IMR-90 (cell line): Measurements from ENCODE around the gene PARP16. TPM values are rescaled to one million over a fixed set of nuclear protein-coding genes. Genes with fewer than 3 reads are reported as not detected.

Experiments used
- ATAC-seq: fragments of 200-7000 bp; cut with Tn5 transposase; 2 replicates; pipeline ENCODE4 v1.9.1; 2020; ENCODE audit warnings: low read depth, mild to moderate bottlenecking, moderate library complexity
- BruUV-seq: library from RNA; stranded (reverse); fragments of 400-500 nt; replicated peaks from 2 replicates; lab custom pipeline; 2021; lab: Mats Ljungman, UMichigan
- CTCF ChIA-PET: fragments of 300-600 bp; formaldehyde crosslinking; extraction: SDS; loops from one replicate; lab custom pipeline; 2021; ENCODE audit warnings: antibody characterized with exemption; lab: Yijun Ruan, JAX
- POLR2A ChIA-PET: fragments of 300-600 bp; sonication (Branson Sonifier 250); formaldehyde crosslinking; loops from one replicate; lab custom pipeline; 2022; ENCODE audit warnings: antibody characterized with exemption; ENCODE audit not compliant: unreplicated experiment; lab: Charles Lee
- DNase-seq: peaks from one replicate; pipeline ENCODE4 v3.0.0; 2013
- H2AFZ ChIP-seq: replicated peaks from 2 replicates; pipeline ENCODE3; 2013; ENCODE audit warnings: low read length, mild to moderate bottlenecking; ENCODE audit not compliant: poor library complexity
- H2AK5ac ChIP-seq: 2 replicates; pipeline ENCODE4 v1.6.1; 2013; ENCODE audit warnings: low read depth, low read length, inconsistent platforms
- H2AK9ac ChIP-seq: replicated peaks from 2 replicates; pipeline ENCODE3; 2013; ENCODE audit warnings: mild to moderate bottlenecking, low read depth, low read length, moderate library complexity; ENCODE audit not compliant: poor library complexity
- H2BK120ac ChIP-seq: 2 replicates; pipeline ENCODE4 v1.6.1; 2013; ENCODE audit warnings: low read depth, low read length, inconsistent platforms
- H2BK15ac ChIP-seq: 3 replicates; pipeline ENCODE4 v1.6.1; 2013; ENCODE audit warnings: low read depth, low read length, inconsistent platforms
- H2BK20ac ChIP-seq: 2 replicates; pipeline ENCODE4 v1.6.1; 2013; ENCODE audit warnings: low read depth, mild to moderate bottlenecking, inconsistent platforms, low read length, moderate library complexity
- H2BK5ac ChIP-seq: 2 replicates; pipeline ENCODE4 v1.6.1; 2013; ENCODE audit warnings: mild to moderate bottlenecking, low read depth, low read length, inconsistent platforms; ENCODE audit not compliant: poor library complexity, severe bottlenecking
- H3K14ac ChIP-seq: replicated peaks from 2 replicates; pipeline ENCODE4 v1.6.1; 2013; ENCODE audit warnings: low read depth, low read length, inconsistent platforms
- H3K18ac ChIP-seq: 2 replicates; pipeline ENCODE4 v1.6.1; 2013; ENCODE audit warnings: low read depth, low read length, control low read depth
- H3K23ac ChIP-seq: 2 replicates; pipeline ENCODE4 v1.6.1; 2013; ENCODE audit warnings: low read depth, low read length, inconsistent platforms
- H3K27ac ChIP-seq: 2 replicates; pipeline ENCODE4 v1.5.1; 2013; ENCODE audit warnings: mild to moderate bottlenecking, control low read depth, low read length; ENCODE audit not compliant: insufficient read depth
- H3K27me3 ChIP-seq: 2 replicates; pipeline ENCODE4 v1.6.1; 2013; ENCODE audit warnings: low read length; ENCODE audit not compliant: control insufficient read depth, insufficient read depth
- H3K36me3 ChIP-seq: 2 replicates; pipeline ENCODE4 v1.6.1; 2013; ENCODE audit warnings: low read length, mixed read lengths; ENCODE audit not compliant: control insufficient read depth, insufficient read depth
- H3K4ac ChIP-seq: 2 replicates; pipeline ENCODE4 v1.6.1; 2013; ENCODE audit warnings: low read depth, low read length, inconsistent platforms
- H3K4me1 ChIP-seq: 2 replicates; pipeline ENCODE4 v1.6.1; 2013; ENCODE audit warnings: low read length, mixed read lengths; ENCODE audit not compliant: control insufficient read depth, insufficient read depth
- H3K4me2 ChIP-seq: 2 replicates; pipeline ENCODE4 v1.6.1; 2013; ENCODE audit warnings: low read depth, mild to moderate bottlenecking, control low read depth, low read length, moderate library complexity
- H3K4me3 ChIP-seq: 2 replicates; pipeline ENCODE4 v1.5.1; 2013; ENCODE audit warnings: low read depth, mild to moderate bottlenecking, control low read depth, low read length, moderate library complexity; ENCODE audit not compliant: insufficient read depth
- H3K56ac ChIP-seq: 2 replicates; pipeline ENCODE4 v1.6.1; 2013; ENCODE audit warnings: low read length, inconsistent platforms; ENCODE audit not compliant: insufficient read depth; ENCODE audit errors: extremely low read depth
- H3K79me1 ChIP-seq, 2 experiments: 2 replicates each; pipeline ENCODE4 v1.6.1; 2013; ENCODE audit warnings: low read length in 2 of 2, inconsistent platforms in 1 of 2, low read depth in 1 of 2
- H3K9ac ChIP-seq: 2 replicates; pipeline ENCODE4 v1.6.1; 2013; ENCODE audit warnings: low read depth, low read length, control low read depth
- H3K9me1 ChIP-seq: 2 replicates; pipeline ENCODE4 v1.6.1; 2013; ENCODE audit warnings: low read length, inconsistent platforms; ENCODE audit not compliant: insufficient read depth
- H3K9me3 ChIP-seq: 2 replicates; pipeline ENCODE4 v1.6.1; 2013; ENCODE audit warnings: low read length; ENCODE audit not compliant: control insufficient read depth, insufficient read depth
- H4K20me1 ChIP-seq: 2 replicates; pipeline ENCODE4 v1.6.1; 2013; ENCODE audit warnings: low read length, inconsistent platforms; ENCODE audit not compliant: insufficient read depth
- H4K5ac ChIP-seq: 2 replicates; pipeline ENCODE4 v1.6.1; 2013; ENCODE audit warnings: mild to moderate bottlenecking, low read depth, low read length, control low read depth
- H4K8ac ChIP-seq, 2 experiments: 2 replicates each; pipeline ENCODE4 v1.6.1; 2013; ENCODE audit warnings: low read depth in 2 of 2, low read length in 2 of 2, control low read depth in 1 of 2, inconsistent platforms in 1 of 2
- H4K91ac ChIP-seq: 2 replicates; pipeline ENCODE4 v1.6.1; 2013; ENCODE audit warnings: low read depth, low read length, inconsistent platforms; ENCODE audit not compliant: insufficient read depth
- BHLHE40 ChIP-seq: fragments of 150-350 bp; IDR thresholded peaks from 2 replicates; pipeline ENCODE4 v1.6.1; 2016; ENCODE audit warnings: mild to moderate bottlenecking, low read depth, low read length
- CHD1 ChIP-seq: IDR thresholded peaks from 2 replicates; pipeline ENCODE4 v1.6.1; 2012; ENCODE audit warnings: low read depth, low read length, improper control_type of control experiment
- FOS ChIP-seq: fragments of 150-350 bp; IDR thresholded peaks from 2 replicates; pipeline ENCODE4 v1.6.1; 2016; ENCODE audit warnings: low read depth, low read length
- MAZ ChIP-seq: IDR thresholded peaks from 2 replicates; pipeline ENCODE4 v1.6.1; 2012; ENCODE audit warnings: low read depth, mild to moderate bottlenecking, low read length, improper control_type of control experiment, moderate library complexity, borderline replicate concordance
- NFE2L2 ChIP-seq: fragments of 150-350 bp; IDR thresholded peaks from 2 replicates; pipeline ENCODE4 v1.6.1; 2016; ENCODE audit warnings: low read depth, mild to moderate bottlenecking, low read length
- POLR2A ChIP-seq: IDR thresholded peaks from 2 replicates; pipeline ENCODE4 v1.6.1; 2012; ENCODE audit warnings: mild to moderate bottlenecking, low read depth, low read length
- RAD21 ChIP-seq: IDR thresholded peaks from 2 replicates; pipeline ENCODE4 v1.6.1; 2012; ENCODE audit warnings: low read length, improper control_type of control experiment
- RCOR1 ChIP-seq: IDR thresholded peaks from 2 replicates; pipeline ENCODE4 v1.6.1; 2012; ENCODE audit warnings: mild to moderate bottlenecking, low read length, improper control_type of control experiment; ENCODE audit not compliant: insufficient replicate concordance
- RFX5 ChIP-seq: IDR thresholded peaks from 2 replicates; pipeline ENCODE4 v1.8.0; 2012; ENCODE audit warnings: low read depth, mild to moderate bottlenecking, low read length, moderate library complexity
- SMC3 ChIP-seq: fragments of 150-350 bp; IDR thresholded peaks from 2 replicates; pipeline ENCODE4 v1.6.1; 2016; ENCODE audit warnings: low read depth, mild to moderate bottlenecking, antibody characterized with exemption, low read length, moderate library complexity
- WGBS, 2 experiments: methylation state at CpG; one replicate each; pipeline versions ENCODE4 v1.1.5 to v1.1.7; 2013; ENCODE audit warnings: missing lambda C conversion rate in 2 of 2; ENCODE audit not compliant: insufficient read length in 1 of 2; ENCODE audit errors: extremely low coverage in 2 of 2; 5-methylcytosine and 5-hydroxymethylcytosine counted together
- dilution Hi-C: fragments of 300-500 bp; cut with HindIII; formaldehyde crosslinking; loops from one replicate; pipeline ENCODE4 v1.14.3; 2018; ENCODE audit warnings: low sequenced_read_pairs; ENCODE audit not compliant: unreplicated experiment
- in situ Hi-C: fragments of 300-500 bp; cut with MboI; formaldehyde crosslinking; loops from 3 replicates; pipeline ENCODE4 v1.14.3; 2019; ENCODE audit warnings: low sequenced_read_pairs, inconsistent platforms, mixed read lengths
- intact Hi-C: fragments of 100-400 bp; cut with micrococcal nuclease; formaldehyde crosslinking; loops from 2 replicates; pipeline ENCODE4 v1.10.0; 2022
- polyA plus RNA-seq, 3 experiments: library from polyadenylated mRNA; depleted of rRNA; stranded (reverse); fragments of >200 nt; gene quantifications; 2 replicates each; pipeline ENCODE4 v1.2.3, GENCODE V29; 2012; ENCODE audit warnings: low replicate concordance in 1 of 3
- total RNA-seq: library from RNA; depleted of rRNA; stranded (reverse); fragments of >200 nt; gene quantifications from 2 replicates; pipeline ENCODE4 v1.2.3, GENCODE V29; 2012

PARP16 gene
- total and polyA plus RNA-seq, 2 of the 4 experiments (the other 2 are of a cell fraction) = 1.3 to 5.0 TPM

GRCh38 chr15:65328506-65329287 lies 42.0 kb upstream of the PARP16 start:
- no TSS peak for BruUV-seq
- no peak overlapping the region for H4K91ac ChIP-seq
- no peak overlapping the region for H3K56ac ChIP-seq
- H3K36me3 ChIP-seq = no peaks in the 10 kb centered on the region
- H3K27me3 ChIP-seq = peaks cover 21% of the 10 kb centered on the region; the same call in 1 of the 2 replicates
- no peak overlapping the region for H4K5ac ChIP-seq
- H3K27ac ChIP-seq = no peak overlapping the region
- H2BK20ac ChIP-seq = no peak overlapping the region
- POLR2A ChIA-PET = no interaction called here
- H2AK9ac ChIP-seq = no peak overlapping the region
- H3K4me1 ChIP-seq = no peaks in the 10 kb centered on the region
- WGBS, 2 experiments = 87% methylated on average over 3 of the region's 21 CpGs; no CpG with 5 or more reads in 1 of the 2 experiments
- H3K18ac ChIP-seq = no peak overlapping the region
- H2BK120ac ChIP-seq = no peak overlapping the region
- no peak for TF ChIP-seq RAD21
- TF ChIP-seq NFE2L2 = no peak
- no peak for TF ChIP-seq RCOR1
- TF ChIP-seq MAZ = no peak
- TF ChIP-seq SMC3 = no peak
- TF ChIP-seq BHLHE40 = no peak
- TF ChIP-seq POLR2A = no peak
- no peak for TF ChIP-seq CHD1
- TF ChIP-seq RFX5 = no peak
- TF ChIP-seq FOS = no peak
- intact Hi-C loops = no loop called here
- in situ Hi-C loops = no loop called here
- no peak overlapping the region for H3K4ac ChIP-seq
- H2BK15ac ChIP-seq = no peak overlapping the region
- no peak overlapping the region for H3K4me2 ChIP-seq
- H2AK5ac ChIP-seq = no peak overlapping the region
- H3K9ac ChIP-seq = no peak overlapping the region
- H3K9me3 ChIP-seq = no peaks in the 10 kb centered on the region
- no peak for DNase-seq
- no peaks in the 10 kb centered on the region for H3K9me1 ChIP-seq
- H4K20me1 ChIP-seq = no peaks in the 10 kb centered on the region
- CTCF ChIA-PET = no interaction called here
- dilution Hi-C loops = no loop called here
- no peak overlapping the region for H3K23ac ChIP-seq
- no peak for ATAC-seq
- H2AFZ ChIP-seq = no peak overlapping the region
- no peak overlapping the region for H3K4me3 ChIP-seq
- H2BK5ac ChIP-seq = no peak overlapping the region
- H3K79me1 ChIP-seq = no peaks in the 10 kb centered on the region
- H4K8ac ChIP-seq = no peak overlapping the region
- H3K14ac ChIP-seq = no peak overlapping the region
